SHP77 treated with DMSO at 0.1 percent for 48 hours (cell line): ENCODE data around the gene SCT.

ENCODE experiments used
- DNase-seq: peaks from one replicate; lab custom pipeline; 2025; lab: John Stamatoyannopoulos, UW

Gene SCT

GRCh38 chr11:610146-610801, 16.7 kb downstream of the SCT start:
- no peak for DNase-seq

- no peak for DNase-seq
Measured at GRCh38 chr11:609341-609811, 17.6 kb downstream of the SCT start.

DNA sequence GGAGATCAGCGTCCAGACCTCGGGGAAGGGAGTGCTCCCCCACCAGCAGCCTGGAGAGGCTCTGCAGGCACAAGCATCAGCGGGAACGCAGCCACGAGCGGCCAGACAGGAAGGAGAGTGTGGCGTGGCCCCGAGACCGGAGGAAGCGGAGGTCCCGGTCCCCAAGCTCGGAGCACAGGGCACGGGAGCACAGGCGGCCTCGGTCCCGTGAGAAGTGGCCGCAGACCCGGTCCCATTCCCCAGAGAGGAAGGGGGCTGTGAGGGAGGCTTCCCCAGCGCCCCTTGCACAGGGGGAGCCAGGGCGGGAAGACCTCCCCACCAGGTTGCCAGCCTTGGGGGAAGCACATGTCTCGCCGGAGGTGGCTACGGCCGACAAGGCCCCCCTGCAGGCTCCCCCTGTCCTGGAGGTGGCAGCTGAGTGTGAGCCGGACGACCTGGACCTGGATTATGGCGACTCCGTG, 18.2 kb downstream of the SCT start:
- no peak for DNase-seq

DNA sequence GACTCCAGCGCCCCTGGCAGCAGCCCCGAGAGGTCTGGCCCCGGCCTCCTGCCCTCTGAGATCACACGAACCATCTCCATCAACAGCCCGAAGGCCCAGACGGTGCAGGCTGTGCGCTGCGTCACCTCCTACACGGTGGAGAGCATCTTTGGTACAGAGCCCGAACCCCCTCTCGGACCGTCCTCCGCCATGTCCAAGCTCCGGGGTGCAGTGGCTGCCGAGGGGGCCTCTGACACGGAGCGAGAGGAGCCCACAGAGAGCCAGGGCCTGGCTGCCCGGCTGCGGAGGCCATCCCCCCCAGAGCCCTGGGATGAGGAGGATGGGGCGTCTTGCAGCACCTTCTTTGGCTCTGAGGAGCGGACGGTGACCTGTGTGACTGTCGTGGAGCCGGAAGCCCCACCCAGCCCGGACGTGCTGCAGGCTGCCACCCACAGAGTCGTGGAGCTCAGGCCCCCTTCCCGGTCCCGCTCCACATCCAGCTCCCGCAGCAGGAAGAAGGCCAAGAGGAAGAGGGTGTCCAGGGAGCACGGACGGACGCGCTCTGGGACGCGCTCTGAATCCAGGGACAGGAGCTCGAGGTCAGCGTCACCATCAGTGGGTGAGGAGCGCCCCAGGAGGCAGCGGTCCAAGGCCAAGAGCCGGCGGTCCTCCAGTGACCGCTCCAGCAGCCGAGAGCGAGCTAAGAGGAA, 18.9 kb downstream of the SCT start:
- DNase-seq, result no peak

DNA sequence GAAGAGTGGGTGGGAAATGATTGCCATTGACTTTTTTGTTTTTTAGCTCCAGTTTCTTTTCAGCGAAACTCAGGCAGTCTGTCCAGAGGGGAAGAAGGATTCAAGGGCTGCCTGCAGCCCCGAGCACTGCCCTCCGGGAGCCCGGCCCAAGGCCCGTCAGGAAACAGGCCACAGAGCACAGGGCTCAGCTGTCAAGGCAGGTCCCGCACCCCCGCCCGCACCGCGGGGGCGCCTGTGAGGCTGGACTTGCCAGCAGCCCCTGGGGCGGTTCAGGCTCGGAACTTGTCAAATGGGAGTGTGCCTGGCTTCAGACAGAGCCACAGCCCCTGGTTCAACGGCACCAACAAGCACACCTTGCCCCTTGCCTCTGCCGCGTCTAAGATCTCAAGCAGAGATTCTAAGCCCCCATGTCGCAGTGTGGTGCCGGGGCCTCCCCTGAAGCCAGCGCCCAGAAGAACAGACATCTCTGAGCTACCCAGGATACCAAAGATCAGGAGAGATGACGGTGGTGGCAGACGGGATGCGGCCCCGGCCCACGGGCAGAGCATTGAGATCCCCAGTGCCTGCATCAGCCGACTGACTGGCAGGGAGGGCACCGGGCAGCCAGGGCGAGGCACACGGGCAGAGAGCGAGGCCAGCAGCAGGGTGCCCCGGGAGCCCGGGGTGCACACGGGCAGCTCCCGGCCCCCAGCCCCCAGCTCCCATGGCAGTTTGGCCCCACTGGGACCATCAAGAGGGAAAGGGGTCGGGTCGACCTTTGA, 19.8 kb downstream of the SCT start:
- no peak for DNase-seq

DNA sequence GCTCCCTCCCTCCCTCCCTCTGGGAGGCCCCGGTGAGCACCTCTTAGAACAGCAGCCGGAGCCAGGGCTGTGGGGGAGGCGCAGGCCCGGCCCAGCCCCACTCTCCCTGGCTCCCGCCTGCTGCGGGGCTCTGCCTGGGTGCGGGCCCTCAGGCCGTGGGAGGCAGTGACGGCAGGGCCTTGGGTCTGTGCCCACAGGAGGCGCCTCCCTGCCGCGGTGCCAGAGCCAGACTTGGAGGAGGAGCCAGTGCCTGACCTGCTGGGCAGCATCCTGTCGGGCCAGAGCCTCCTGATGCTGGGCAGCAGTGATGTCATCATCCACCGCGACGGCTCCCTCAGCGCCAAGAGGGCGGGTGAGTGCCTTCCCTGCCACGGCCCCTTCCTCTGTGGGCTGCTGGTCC, 20.7 kb downstream of the SCT start:
- DNase-seq, result no peak

GRCh38 chr11:605286-606129, 21.5 kb downstream of the SCT start:
- no peak for DNase-seq

- no peak for DNase-seq
Measured at GRCh38 chr11:603154-603553, 23.8 kb downstream of the SCT start.

GRCh38 chr11:601573-602245, 25.3 kb downstream of the SCT start:
- DNase-seq, result no peak

GRCh38 chr11:598005-598680, 28.8 kb downstream of the SCT start:
- no peak for DNase-seq

GRCh38 chr11:597166-597725, 29.7 kb downstream of the SCT start:
- no peak for DNase-seq

DNA sequence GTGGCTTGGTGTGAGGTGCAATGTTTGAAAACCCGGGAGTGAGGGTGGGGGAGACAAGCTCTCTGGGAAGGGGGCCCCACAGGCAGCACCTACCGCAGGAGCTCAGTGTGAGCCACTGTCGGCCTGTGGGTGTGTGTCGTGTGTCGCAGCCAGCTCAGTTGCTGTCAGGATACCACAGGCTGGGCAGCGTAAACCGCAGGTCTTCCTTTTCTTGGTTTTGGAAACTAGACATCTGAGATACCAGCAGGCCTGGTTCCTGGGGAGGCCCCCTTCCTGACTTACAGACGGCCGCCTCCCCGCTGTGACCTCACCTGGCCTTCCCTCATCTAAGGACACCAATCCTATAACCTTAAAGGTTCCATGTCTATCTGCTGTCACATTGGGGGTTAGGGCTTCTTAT, 30.6 kb downstream of the SCT start:
- no peak for DNase-seq

DNA sequence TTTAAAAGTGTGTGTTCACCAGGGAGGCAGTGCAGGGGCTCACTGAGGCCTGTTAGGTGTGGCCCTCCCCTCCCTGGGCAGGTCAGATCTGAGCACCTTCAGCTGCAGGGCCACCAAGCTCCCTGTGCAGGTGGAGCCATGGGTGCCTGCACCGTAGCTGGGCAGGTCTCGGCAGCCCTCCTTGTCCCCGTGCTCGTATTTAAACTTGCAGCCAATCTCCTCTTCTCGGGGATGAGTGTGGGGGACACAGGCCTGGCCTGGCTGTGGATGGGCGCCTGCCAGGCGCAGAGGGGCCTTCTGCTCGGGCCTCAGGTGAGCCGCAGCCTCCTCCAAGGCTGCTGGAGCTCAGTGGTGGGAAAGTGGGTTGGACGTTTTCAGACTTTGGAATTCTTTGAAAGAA, 31.6 kb downstream of the SCT start:
- DNase-seq, result no peak

DNA sequence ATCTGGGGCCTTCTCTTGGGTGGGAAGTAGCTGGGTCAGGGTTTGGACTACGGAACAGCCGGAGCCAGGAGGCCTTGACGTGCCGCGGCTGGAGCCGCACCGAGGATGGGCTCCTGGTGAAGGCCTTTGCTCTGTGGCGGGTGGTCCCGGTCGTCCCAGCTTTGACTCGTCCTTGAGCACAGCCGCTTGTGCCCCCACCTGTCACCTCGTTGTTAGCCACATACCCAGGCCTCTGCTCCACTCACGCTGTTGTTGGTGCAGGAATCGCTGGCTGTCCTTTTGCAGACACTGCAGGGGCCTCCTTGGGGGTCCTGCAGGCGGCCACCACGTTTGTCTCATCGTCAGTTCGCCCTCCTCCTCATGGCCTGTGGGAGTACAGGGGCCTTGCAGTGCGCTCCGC, 33.6 kb downstream of the SCT start:
- no peak for DNase-seq

DNA sequence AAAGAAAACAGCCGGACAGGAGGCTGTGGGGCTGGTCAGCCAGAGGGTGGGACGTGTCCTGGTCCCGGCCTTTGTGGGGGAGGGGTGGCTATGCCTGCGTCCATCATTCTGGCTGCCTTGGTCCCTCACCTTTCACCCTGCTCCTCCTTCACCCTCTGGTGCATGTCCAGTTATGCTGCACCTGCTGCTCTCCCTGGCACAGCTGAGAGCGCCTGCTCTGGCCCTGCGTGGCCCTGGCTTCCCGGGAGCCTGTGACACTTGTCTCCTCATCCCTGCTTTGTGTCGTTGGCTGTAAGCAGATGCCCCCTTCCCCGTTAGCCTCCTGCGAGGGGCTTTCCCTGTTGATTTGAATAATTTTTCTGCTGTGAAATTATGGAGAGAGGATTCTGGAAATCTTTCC, 34.1 kb downstream of the SCT start:
- DNase-seq, result no peak

DNA sequence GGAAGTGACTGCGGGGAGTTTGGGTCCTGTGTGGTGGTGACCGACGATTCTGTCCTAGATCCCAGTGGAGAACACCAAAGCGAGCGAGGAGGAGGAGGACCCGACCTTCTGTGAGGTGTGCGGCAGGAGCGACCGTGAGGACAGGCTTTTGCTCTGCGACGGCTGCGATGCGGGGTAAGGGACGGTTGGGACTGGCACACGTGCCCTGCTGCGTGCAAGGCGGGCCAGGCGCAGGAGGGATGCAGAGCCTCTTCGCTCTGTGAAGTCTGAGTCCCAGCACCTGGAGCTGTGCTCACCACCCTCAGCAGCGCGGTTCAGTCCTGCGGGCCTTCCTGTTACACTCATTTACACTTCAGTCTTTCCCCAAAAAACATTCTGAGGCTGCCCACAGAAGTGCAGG, 34.5 kb downstream of the SCT start:
- DNase-seq, result no peak

- no peak for DNase-seq
Measured at GRCh38 chr11:590997-591396, 36.0 kb downstream of the SCT start.

- DNase-seq, result no peak
Measured at GRCh38 chr11:589798-590197, 37.2 kb downstream of the SCT start.

- no peak for DNase-seq
Measured at GRCh38 chr11:587978-588380, 39.0 kb downstream of the SCT start.

DNA sequence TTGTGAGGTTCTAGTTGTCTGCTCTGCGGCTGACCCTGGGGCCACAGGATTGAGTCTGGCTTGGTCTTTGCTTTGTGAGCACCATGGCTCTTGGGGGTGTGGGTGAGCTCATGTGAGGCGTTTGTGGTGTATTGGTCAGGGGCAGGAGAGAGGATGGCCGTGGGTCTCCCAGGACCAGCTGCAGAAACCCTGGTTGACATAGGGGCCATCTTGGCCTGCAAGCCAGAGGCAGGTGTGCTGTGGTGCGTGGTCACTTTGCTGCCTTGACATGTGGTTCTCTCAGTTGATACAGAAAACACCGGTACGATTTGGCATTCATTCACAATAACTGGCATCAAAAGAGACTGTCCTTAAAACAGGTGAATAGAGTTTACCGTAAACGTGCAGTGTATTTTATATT, 39.4 kb downstream of the SCT start:
- DNase-seq, result no peak
